Measurements from ENCODE around the gene C12orf54. TPM values are rescaled to one million over a fixed set of nuclear protein-coding genes. Genes with fewer than 3 reads are reported as not detected.

Gene C12orf54
- total RNA-seq, 2 donors from 2014 or later: not detected

- H3K4me1 Mint-ChIP-seq: no peaks in the 10 kb centered on the region
- WGBS, 2 experiments (ENCODE audit: insufficient coverage in 1 of 2, insufficient read length in 1 of 2): 57 to 88% methylated on average over 1 to 8 of the region's 8 CpGs
Observed at GRCh38 chr12:48542300-48542928, 60.1 kb downstream of the C12orf54 start.

DNA sequence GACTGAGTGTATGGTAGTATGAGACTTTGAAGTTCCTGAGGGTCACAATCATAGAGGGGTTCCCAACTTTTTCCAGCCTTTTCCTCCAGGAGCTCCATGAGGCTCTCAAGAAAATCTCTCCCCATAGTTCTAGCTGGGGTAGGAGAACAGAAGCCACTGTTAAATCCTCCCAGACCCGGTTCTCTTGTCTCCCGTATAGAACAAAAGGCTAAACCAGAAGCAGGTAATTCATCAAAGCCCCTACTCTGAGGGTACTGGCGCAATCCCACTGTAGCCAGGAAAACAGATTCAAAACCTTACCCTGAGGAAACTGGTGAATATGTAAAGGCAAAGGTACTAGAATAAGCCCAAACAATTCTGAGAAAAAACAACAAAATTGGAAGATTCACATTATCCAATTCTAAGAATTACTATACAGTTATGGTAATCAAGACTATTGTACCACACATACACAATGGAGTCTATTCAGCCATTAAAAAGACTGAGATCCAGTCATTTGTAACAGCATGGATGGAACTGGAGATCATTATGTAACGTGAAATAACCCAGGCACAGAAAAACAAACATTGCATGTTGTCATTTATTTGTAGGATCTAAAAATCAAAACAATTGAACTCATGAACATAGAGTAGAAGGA, 63.7 kb downstream of the C12orf54 start:
- H3K27ac ChIP-seq (ENCODE audit: low read depth, low read length): no peak overlapping the region
- WGBS, 2 experiments (ENCODE audit: insufficient coverage in 1 of 2, insufficient read length in 1 of 2): 89% methylated on average over 4 of the region's 4 CpGs; no CpG with 5 or more reads in 1 of the 2 experiments
- no peaks in the 10 kb centered on the region for H3K9me3 ChIP-seq (ENCODE audit: control insufficient read depth, low read length)
- Mint-ChIP-seq H3K27me3 (ENCODE audit: insufficient read depth) (peaks cover 5% of the 10 kb centered on the region), H3K9me3 (peaks cover 8% of the 10 kb centered on the region), H3K4me1 (no peaks in the 10 kb centered on the region), H3K36me3 (ENCODE audit: low read depth) (no peaks in the 10 kb centered on the region), H3K27ac (no peak overlapping the region), H3K4me3 (no peak overlapping the region)
- H3K36me3 ChIP-seq (ENCODE audit: control insufficient read depth, insufficient read depth, low read length): no peaks in the 10 kb centered on the region
- H3K4me1 ChIP-seq (ENCODE audit: control insufficient read depth, insufficient read depth, low read length): no peaks in the 10 kb centered on the region
- no peak overlapping the region for H3K4me3 ChIP-seq (ENCODE audit: low read length)
- TF ChIP-seq, protein P1, sequence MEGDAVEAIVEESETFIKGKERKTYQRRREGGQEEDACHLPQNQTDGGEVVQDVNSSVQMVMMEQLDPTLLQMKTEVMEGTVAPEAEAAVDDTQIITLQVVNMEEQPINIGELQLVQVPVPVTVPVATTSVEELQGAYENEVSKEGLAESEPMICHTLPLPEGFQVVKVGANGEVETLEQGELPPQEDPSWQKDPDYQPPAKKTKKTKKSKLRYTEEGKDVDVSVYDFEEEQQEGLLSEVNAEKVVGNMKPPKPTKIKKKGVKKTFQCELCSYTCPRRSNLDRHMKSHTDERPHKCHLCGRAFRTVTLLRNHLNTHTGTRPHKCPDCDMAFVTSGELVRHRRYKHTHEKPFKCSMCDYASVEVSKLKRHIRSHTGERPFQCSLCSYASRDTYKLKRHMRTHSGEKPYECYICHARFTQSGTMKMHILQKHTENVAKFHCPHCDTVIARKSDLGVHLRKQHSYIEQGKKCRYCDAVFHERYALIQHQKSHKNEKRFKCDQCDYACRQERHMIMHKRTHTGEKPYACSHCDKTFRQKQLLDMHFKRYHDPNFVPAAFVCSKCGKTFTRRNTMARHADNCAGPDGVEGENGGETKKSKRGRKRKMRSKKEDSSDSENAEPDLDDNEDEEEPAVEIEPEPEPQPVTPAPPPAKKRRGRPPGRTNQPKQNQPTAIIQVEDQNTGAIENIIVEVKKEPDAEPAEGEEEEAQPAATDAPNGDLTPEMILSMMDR (conservative IDR thresholded peaks at IDR 0.05): no peak
- H3K9ac ChIP-seq (ENCODE audit: extremely low read depth, low read length, poor library complexity, severe bottlenecking): no peak overlapping the region
- no peak for DNase-seq
- no peaks in the 10 kb centered on the region for H3K27me3 ChIP-seq (ENCODE audit: control insufficient read depth, insufficient read depth, low read length, poor library complexity, severe bottlenecking)

More at GRCh38 chr12:48542300-48542928, 60.1 kb downstream of the C12orf54 start:
- DNase-seq: peak; percentile 86
- Histone ChIP-seq H3K27me3 (ENCODE audit: control insufficient read depth, insufficient read depth, low read length, poor library complexity, severe bottlenecking) (no peaks in the 10 kb centered on the region), H3K9me3 (ENCODE audit: control insufficient read depth, low read length) (no peaks in the 10 kb centered on the region), H3K9ac (ENCODE audit: extremely low read depth, low read length, poor library complexity, severe bottlenecking) (no peak overlapping the region), H3K36me3 (ENCODE audit: control insufficient read depth, insufficient read depth, low read length) (no peaks in the 10 kb centered on the region), H3K27ac (ENCODE audit: low read depth, low read length) (no peak overlapping the region), H3K4me1 (ENCODE audit: control insufficient read depth, insufficient read depth, low read length) (no peaks in the 10 kb centered on the region), H3K4me3 (ENCODE audit: low read length) (no peak overlapping the region)
- Mint-ChIP-seq H3K4me3 (no peak overlapping the region), H3K27ac (no peak overlapping the region), H3K36me3 (ENCODE audit: low read depth) (no peaks in the 10 kb centered on the region), H3K9me3 (no peaks in the 10 kb centered on the region), H3K27me3 (ENCODE audit: insufficient read depth) (peaks cover 2% of the 10 kb centered on the region)
- TF ChIP-seq, protein P1 (conservative IDR thresholded peaks at IDR 0.05): peak; percentile 77

Other genes starting within 250 kb of the C12orf54 start
- gene ZNF641, start 131.6 kb upstream of the C12orf54 start, total RNA-seq: 10 to 100 TPM in 1 of 2 donors, 1 to 10 TPM in 1; 9.4 to 12.5 TPM
- not detected for gene ANP32D, start 9.9 kb upstream of the C12orf54 start, total RNA-seq
- gene OR8S1, start 43.1 kb downstream of the C12orf54 start, total RNA-seq: not detected
- gene LALBA, start 87.5 kb downstream of the C12orf54 start, total RNA-seq: not detected
- gene KANSL2, start 199.7 kb downstream of the C12orf54 start, total RNA-seq: 10 to 100 TPM; 39.6 to 41.5 TPM
- 10 to 100 TPM; 43.0 to 54.0 TPM for gene CCNT1, start 234.2 kb downstream of the C12orf54 start, total RNA-seq

Data from endodermal cell (in vitro differentiated cells).